Activated naive CD4-positive, alpha-beta T cell treated with anti-CD3 and anti-CD28 coated beads, Interleukin-2, amount 10 ng/mL, durations not matched to agents 5 hours and 36 hours (primary cell): Measurements from ENCODE around the gene VPS8. TPM values are rescaled to one million over a fixed set of nuclear protein-coding genes. Genes with fewer than 3 reads are reported as not detected.

Experiments used
- total RNA-seq, 2 experiments: library from RNA; stranded (reverse); gene quantifications; one replicate each; pipeline ENCODE4 v1.2.3, GENCODE V29; 2021

Gene VPS8
- 10 to 100 TPM; 74.6 to 78.4 TPM for total RNA-seq

GRCh38 chr3:184811999-184812661 is at the start of gene VPS8:
VPS8 (plus strand) TSS chr3:184812166; CDS start chr3:184824633, 12,467 bp downstream.

Other genes starting within 250 kb of the VPS8 start
- gene MAGEF1, start 100.1 kb upstream of the VPS8 start, total RNA-seq = 1 to 10 TPM; 5.3 to 5.4 TPM